GF-D8 (cell line): ENCODE data around the gene BTBD9.

ENCODE experiments used
- DNase-seq: peaks from one replicate; lab custom pipeline; 2025; lab: John Stamatoyannopoulos, UW

Gene BTBD9

DNA sequence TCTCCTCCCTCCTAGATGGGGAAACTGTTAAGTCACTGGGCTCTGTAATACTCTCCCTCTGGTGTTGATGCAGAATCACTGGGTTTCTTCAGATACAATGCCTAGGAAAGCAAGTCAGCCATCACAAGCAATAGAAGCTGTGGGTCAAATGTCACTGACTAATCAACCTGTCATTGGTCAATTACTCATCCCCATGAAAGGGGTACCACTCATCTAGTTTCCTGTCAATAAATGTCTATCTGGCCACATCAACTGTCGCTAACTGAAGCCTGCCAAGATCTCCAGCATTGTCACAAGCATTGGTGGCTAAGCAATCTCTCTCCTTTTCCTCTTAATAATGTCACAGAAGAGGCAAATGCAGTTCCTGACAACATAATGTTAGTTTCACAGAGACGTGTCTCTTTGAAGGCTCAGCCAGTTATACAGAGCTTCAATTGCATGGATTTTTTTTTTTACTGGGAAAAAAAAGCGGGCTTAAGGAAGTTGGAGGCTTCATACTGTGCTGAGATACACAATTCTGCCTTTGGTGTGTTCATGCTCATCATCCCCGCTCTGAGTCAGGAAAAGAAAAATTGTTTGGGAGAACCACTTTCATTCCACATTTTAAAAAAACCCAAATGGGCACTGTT, 355.9 kb downstream of the BTBD9 start:
- no peak for DNase-seq

DNA sequence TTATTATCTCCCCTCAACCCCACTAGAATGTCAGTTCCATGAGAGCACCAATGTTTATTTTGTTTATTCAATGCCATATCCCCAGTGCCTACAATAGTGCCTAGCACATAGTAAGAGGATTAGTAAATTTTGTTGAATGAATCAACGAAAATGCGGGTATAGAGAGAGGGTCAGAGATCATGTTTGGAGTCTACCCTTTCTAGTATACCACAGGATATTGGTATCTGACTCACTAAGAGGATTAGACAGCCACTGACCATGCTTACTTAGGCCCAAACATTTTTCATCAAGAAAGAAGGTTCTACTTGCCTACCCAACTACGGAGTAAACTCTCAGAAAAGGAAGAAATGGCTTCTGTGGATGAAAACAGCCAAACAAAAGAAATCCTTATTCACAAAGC, 356.8 kb downstream of the BTBD9 start:
- no peak for DNase-seq

DNA sequence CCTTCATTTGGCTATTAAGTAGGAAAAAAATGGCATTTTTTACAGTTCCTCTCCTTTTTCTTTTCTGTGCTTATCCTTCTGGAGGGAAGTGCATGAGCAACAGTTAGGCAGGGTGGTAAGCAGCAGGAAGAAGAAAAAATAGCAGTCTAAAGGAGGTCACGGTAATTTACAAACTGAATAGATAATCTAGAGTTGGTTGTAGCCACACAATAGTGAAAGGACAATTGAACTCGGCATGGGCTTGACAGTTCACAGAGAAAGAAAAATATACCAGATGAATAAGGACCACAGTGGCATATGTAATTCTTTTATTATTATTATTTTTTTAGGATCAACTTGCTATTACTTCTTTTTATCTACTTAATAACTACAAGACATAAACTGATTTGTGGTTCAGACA, 358.6 kb downstream of the BTBD9 start:
- DNase-seq, result no peak

- no peak for DNase-seq
These were observed 359.7 kb downstream of the BTBD9 start for GRCh38 chr6:38279963-38280588.

- no peak for DNase-seq
These were observed 360.3 kb downstream of the BTBD9 start for GRCh38 chr6:38279423-38279822.

- no peak for DNase-seq
These were observed 366.4 kb downstream of the BTBD9 start for GRCh38 chr6:38273325-38273724.

DNA sequence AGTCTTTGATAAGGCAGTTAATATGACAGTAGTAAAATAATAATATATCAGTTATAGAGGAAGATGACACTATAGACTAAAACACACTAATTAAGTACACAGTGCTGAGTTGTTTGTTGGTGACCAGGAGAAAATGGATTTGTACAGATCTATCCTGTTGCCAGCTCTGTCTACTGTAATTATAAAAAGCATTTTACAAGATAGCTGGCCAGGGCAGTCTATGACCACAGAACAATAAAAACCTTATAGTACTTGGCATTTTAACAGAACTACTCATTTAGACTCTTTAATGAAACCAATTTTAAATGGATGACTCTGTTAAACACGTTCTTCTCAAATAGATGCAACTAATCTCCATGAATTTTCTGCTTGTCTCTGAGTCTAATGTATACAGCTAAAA, 367.5 kb downstream of the BTBD9 start:
- no peak for DNase-seq

DNA sequence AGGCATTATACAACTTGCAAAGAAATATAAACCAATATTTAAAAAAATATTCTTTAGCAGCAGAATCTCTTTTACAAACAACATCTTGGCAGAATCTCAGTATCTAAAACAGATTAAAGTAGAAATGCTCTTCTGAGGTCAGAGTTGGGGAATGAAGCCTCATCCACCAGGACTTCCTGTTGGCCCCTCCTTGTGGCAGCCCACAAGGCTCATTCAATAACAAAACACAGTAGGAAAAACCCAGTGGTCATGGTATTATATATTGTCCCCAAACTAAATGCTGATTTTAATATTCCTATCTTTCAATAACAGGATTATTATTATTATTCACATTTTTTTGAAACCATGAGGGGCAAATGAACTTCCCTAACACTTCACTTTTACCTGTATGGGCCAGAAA, 368.6 kb downstream of the BTBD9 start:
- no peak for DNase-seq

DNA sequence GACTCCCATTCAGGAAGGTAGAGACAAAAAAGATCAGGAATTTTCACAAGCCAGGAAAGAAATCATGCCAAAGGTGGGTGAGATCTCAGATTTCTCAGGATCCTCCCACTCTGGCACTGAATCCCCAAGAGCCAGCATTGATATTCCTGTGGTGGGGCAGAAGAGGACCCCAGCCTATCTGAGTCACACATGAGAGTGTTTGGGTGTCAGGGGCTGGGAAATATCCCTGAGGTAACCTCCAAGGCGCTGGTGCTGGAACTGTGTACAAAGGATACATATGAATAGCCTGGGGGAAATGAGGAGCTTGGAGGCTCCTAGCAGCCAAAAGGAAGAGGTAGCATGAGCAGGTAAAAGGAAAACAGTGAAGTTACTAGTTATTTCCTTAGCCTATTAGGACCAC, 369.4 kb downstream of the BTBD9 start:
- no peak for DNase-seq

- no peak for DNase-seq
These were observed 370.1 kb downstream of the BTBD9 start for GRCh38 chr6:38269461-38270172.

- DNase-seq, result no peak
These were observed 371.4 kb downstream of the BTBD9 start for GRCh38 chr6:38268342-38268741.

GRCh38 chr6:38266921-38267354, 372.8 kb downstream of the BTBD9 start:
- no peak for DNase-seq

GRCh38 chr6:38264605-38265004, 375.1 kb downstream of the BTBD9 start:
- DNase-seq, result no peak

GRCh38 chr6:38262609-38263008, 377.1 kb downstream of the BTBD9 start:
- DNase-seq, result no peak

- no peak for DNase-seq
These were observed 377.7 kb downstream of the BTBD9 start for GRCh38 chr6:38262026-38262425.

DNA sequence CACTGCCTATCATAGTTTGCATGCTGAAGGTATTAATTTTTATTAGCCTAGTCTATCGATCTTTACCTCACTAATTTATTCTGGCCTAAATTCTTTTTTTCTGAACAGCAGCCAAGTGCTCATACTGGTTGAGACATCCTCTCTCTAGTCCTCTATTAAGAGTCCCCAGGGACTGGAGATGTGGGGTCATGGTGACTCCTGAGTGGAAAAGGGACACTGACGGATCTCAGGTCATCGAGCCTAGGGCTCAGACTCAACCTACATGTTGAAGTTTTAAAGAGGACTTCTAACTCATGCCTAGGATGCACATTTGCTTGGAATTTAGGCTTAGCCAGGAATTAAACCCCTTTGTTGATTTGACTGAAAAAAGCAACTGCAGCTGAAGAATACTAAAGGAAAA, 378.1 kb downstream of the BTBD9 start:
- DNase-seq, result no peak

DNA sequence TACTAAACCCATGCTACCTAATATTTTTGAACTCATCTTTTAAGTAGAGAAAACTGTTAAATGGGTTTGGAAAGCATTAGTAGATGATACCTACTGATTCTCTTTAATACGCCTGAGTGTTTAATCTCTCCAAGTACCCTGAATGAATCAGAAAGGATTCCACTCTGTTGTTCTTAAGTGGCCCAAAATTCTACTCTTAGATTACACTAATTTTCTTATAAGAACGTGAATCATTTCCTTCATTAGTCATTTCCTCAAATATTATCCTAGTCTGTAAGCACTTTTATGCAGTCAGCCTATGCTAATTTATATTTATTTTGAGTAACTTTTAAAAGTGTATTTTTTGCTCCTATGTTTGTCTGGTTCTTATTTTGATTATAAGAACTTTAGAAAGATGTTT, 380.0 kb downstream of the BTBD9 start:
- DNase-seq, result no peak

GRCh38 chr6:38248500-38249234, 391.1 kb downstream of the BTBD9 start:
- DNase-seq, result no peak

DNA sequence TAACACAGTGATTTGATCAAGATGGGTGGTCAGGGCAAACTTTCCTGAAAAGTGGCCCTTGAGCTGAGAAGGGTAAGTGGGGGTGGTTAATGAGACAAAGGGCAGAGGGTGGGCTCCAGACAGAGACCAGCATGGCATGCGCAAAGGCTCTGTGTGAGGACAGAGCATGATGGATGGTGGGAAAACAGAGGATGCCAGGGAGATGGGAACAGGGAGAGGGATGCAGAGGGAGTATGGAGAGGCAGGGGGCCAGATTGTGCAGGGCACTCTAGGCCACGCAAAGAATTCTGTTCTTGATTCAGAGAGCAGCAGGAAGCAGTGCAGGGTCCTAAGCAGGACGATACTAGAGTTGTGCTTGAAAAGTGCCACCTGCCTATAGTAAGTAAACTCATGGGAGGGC, 394.4 kb downstream of the BTBD9 start:
- DNase-seq, result no peak

DNA sequence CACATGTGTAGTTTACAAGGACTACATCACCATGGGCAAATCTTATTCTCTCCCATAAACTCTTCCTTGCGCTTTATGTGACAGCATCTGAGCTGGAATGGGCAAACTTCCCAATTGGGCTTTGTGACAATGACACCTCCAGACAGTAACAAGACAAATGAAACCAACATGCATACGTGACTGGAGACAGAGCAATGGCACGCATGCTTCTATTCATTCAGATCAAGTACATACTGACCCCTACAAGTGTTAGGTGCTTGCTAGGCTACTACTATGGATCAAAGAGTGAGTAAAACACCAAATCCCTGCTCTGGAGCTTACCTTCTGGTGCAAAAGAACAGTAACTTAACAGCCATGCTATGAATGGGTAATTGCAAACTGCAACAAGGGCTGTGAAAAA, 394.9 kb downstream of the BTBD9 start:
- DNase-seq, result no peak

DNA sequence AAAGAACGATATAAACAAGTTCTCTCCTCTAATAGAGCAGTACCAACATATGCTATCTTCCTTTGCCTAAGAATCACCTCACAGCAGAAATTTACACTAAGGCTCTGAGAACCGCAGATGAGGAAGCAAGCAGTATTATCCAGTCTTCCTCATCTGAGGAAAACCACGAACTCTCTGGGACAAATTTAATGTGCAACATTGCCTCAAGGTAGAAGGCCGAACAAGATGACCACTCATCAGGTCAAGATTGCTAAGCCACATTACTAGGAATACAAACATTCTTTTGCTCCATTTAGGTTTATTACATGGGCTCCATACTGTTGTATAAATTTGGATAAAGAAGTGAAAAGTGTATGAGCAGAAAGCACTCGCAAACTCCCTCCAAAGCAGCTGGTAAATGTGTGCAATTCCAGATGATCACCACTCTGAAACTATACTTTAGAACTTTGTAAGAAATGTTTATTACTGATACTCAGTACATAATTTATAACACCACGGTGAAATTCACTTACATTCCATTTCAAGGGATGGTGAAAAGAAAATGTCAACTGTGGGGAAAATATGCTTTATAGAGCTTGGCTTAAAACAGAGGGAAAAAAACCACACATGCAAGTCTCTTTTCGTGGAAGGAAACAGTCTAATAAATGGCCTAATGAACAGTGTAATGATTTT, 398.4 kb downstream of the BTBD9 start:
- no peak for DNase-seq
